Measurements from ENCODE around the gene ADGRA1.
"Not testable (repeated sequence)": the region's sequence is repeated elsewhere in the genome, so short reads cannot be mapped to it uniquely, and the experiment has no call there.

- not testable (repeated sequence) for TF ChIP-seq EZH2phosphoT487 (IDR thresholded peaks at IDR 0.05; ENCODE audit: borderline replicate concordance, low read length)
- TF ChIP-seq, protein P1, sequence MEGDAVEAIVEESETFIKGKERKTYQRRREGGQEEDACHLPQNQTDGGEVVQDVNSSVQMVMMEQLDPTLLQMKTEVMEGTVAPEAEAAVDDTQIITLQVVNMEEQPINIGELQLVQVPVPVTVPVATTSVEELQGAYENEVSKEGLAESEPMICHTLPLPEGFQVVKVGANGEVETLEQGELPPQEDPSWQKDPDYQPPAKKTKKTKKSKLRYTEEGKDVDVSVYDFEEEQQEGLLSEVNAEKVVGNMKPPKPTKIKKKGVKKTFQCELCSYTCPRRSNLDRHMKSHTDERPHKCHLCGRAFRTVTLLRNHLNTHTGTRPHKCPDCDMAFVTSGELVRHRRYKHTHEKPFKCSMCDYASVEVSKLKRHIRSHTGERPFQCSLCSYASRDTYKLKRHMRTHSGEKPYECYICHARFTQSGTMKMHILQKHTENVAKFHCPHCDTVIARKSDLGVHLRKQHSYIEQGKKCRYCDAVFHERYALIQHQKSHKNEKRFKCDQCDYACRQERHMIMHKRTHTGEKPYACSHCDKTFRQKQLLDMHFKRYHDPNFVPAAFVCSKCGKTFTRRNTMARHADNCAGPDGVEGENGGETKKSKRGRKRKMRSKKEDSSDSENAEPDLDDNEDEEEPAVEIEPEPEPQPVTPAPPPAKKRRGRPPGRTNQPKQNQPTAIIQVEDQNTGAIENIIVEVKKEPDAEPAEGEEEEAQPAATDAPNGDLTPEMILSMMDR (conservative IDR thresholded peaks at IDR 0.05; ENCODE audit: low read depth, low read length), result not testable (repeated sequence)
These were observed 63.3 kb downstream of the ADGRA1 start for GRCh38 chr10:133151071-133151470.

Data from PC-3 (cell line).